ENCODE measurements around the gene ESAM.

DNA sequence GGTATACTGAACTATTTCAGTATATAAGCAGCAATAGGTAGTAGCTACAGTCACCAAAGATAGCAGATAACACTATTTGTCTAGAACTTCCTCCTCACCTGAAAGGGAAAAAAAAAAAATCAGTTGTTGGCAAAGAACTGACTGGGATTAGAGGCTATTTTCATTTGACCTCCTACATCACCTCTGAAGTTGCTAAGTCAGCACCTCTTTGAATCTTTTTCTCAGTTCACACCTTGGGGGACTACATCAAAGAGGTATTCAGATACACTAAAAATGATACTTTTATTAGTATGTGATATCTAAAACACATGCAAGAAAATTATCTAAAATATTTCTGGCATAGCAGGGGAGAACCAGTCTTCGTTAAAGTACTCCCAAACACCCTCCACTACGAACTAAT, 22.0 kb upstream of the ESAM start:
- TF ChIP-seq, protein P1, sequence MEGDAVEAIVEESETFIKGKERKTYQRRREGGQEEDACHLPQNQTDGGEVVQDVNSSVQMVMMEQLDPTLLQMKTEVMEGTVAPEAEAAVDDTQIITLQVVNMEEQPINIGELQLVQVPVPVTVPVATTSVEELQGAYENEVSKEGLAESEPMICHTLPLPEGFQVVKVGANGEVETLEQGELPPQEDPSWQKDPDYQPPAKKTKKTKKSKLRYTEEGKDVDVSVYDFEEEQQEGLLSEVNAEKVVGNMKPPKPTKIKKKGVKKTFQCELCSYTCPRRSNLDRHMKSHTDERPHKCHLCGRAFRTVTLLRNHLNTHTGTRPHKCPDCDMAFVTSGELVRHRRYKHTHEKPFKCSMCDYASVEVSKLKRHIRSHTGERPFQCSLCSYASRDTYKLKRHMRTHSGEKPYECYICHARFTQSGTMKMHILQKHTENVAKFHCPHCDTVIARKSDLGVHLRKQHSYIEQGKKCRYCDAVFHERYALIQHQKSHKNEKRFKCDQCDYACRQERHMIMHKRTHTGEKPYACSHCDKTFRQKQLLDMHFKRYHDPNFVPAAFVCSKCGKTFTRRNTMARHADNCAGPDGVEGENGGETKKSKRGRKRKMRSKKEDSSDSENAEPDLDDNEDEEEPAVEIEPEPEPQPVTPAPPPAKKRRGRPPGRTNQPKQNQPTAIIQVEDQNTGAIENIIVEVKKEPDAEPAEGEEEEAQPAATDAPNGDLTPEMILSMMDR (IDR thresholded peaks at IDR 0.05; ENCODE audit: low read depth, low read length), result no peak
- no peak for TF ChIP-seq POLR2A (IDR thresholded peaks at IDR 0.05; ENCODE audit: extremely low read depth, insufficient read length)
- TF ChIP-seq, protein P2, sequence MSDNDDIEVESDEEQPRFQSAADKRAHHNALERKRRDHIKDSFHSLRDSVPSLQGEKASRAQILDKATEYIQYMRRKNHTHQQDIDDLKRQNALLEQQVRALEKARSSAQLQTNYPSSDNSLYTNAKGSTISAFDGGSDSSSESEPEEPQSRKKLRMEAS (IDR thresholded peaks at IDR 0.05; ENCODE audit: low read depth, low read length), result no peak
- no peak for TF ChIP-seq MYC (IDR thresholded peaks at IDR 0.05; ENCODE audit: low read depth, low read length)
